ENCODE measurements around the gene OR2B6.

- no peak for TF ChIP-seq CTCF (IDR thresholded peaks at IDR 0.05; ENCODE audit: insufficient read depth, low read depth, low read length)
- TF ChIP-seq EZH2 (IDR thresholded peaks at IDR 0.05; ENCODE audit: insufficient read depth, low read length): no peak
These were observed 47.5 kb downstream of the OR2B6 start for GRCh38 chr6:28004350-28005151.
